ENCODE measurements around the gene DNAH11.

DNA sequence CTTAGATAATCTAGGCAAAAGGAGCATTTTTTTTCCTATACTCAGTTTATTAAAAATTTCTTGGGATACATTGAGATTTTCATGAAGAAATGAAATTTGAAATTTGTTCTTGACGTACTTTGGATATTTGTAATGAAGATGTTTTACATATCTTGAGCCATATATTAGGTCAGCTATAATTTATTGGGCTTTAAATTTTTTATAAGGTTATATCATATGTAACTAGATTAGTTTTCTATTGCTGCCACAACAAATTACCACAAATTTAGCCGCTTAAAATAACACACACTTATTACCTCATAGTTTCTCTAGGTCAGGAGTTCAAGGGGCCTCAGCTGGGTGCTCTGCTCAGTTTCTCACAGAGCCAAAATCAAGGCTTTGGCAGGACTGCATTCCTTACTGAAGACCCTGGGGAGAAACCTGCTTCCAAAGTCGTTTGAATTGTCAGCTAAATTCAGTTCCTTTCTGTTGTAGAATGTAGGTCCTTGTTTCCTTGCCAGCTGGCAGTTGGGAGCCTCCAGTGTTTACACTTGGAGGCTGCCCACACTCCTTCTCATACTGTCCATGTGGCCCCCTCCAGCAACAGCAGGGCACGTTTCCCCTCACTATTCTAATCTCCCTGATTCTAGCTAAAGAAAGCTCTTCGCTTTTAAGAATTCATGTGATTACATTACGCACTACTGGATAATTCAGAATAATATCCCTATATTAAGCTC is 42.6 kb upstream of the DNAH11 start:
- TF ChIP-seq, protein P1, sequence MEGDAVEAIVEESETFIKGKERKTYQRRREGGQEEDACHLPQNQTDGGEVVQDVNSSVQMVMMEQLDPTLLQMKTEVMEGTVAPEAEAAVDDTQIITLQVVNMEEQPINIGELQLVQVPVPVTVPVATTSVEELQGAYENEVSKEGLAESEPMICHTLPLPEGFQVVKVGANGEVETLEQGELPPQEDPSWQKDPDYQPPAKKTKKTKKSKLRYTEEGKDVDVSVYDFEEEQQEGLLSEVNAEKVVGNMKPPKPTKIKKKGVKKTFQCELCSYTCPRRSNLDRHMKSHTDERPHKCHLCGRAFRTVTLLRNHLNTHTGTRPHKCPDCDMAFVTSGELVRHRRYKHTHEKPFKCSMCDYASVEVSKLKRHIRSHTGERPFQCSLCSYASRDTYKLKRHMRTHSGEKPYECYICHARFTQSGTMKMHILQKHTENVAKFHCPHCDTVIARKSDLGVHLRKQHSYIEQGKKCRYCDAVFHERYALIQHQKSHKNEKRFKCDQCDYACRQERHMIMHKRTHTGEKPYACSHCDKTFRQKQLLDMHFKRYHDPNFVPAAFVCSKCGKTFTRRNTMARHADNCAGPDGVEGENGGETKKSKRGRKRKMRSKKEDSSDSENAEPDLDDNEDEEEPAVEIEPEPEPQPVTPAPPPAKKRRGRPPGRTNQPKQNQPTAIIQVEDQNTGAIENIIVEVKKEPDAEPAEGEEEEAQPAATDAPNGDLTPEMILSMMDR (IDR thresholded peaks at IDR 0.05) = no peak
- TF ChIP-seq POLR2AphosphoS5 (IDR thresholded peaks at IDR 0.05; ENCODE audit: insufficient read depth in 1 of 2, low read depth in 1 of 2) = no peak

Measured in vagina (tissue), 2 donors.